ENCODE data around the gene ZNF76.
A peak's percentile ranks its signal among the peaks of the same experiment; 100 is the strongest.
"Not testable (repeated sequence)": the region's sequence is repeated elsewhere in the genome, so short reads cannot be mapped to it uniquely, and the experiment has no call there.

ZNF76 gene

DNA sequence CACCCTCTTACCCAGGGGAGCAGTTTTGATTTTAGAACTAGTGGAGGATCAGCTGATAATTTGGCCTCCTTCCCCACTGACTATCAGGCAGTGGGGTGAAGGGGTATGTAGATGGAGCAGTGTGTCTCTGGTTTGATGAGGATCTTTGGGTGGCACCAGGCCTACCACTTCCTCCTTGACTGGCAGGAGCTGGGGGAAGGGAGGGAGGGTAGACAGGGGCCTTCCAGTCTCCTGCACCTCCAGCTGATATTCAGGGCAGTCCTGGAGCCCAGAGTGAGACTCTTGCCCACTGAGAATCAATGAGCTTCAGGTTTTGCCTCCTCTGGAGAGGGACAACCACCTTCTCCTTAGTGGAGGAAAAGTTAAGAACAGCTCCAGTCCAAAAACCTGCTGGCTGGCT, 41.3 kb downstream of the ZNF76 start:
- no peak for DNase-seq (ENCODE audit: low read depth, low spot score)

DNA sequence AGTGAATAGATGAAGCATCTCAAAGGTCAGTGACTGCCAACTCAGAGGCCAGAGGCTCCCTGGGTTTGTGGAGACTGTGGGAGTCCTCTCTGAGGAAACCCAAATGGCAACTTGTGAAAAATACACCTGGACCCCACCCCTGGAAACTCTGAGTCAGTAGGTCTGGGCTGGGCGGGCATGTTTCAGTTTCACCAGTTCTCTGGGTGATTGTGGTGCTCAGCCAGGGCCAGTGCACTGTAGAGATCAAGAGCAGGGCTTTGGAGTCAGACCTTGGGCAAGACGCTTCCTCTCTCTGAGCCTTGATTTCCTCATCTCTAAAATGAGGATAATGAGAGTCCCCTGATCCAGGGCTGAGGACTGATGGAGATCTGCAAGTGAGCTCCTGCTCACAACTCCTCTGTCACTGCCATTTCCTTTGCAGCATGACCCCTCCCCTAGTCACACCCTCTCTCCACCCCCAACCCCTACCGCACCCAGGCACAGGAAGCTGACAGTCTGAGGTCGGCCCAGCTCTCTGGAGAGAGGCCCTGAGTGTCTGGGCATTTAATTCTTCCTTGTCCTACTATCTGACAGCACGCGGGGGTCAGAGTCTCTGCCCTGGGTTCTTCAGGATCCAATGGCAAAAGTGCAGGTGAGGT, 43.2 kb downstream of the ZNF76 start:
- DNase-seq (ENCODE audit: low read depth, low spot score): peak; percentile 12

DNA sequence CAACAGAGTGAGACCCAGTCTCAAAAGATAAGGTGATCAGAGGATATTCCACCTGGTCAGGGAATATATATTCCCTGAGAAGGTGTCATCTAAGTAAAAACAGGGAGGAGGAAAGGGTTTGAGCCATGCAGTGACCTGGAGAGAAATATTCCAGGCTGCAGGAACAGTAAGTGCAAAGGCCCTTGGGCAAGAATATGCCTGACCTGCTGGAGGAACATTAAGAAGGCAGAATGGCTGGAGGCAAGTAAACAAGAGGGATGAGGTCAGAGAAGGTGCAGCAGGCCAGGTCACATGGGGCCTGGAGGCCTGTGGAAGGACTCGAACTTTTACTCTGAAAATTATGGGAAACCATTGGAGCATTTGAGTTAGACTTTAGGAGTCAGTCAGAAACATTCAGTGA, 44.8 kb downstream of the ZNF76 start:
- DNase-seq (ENCODE audit: low read depth, low spot score): no peak

DNA sequence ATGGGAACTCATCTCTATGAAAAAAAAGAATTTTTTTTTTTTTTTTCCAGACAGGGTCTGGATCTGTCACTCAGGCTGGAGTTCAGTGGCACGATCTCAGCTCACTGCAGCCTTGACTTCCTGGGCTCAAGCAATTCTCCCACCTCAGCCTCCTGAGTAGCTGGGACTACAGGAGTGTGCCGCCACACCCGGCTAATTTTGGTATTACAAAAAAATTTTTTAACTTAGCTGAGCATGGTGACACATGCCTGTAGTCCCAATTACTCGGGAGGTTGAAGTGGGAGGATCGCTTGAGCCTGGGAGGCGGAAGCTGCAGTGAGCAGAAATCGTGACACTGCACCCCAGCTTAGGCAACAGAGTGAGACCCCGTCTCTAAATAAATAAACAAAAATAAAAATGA, 45.6 kb downstream of the ZNF76 start:
- no peak for DNase-seq (ENCODE audit: low read depth, low spot score)

DNA sequence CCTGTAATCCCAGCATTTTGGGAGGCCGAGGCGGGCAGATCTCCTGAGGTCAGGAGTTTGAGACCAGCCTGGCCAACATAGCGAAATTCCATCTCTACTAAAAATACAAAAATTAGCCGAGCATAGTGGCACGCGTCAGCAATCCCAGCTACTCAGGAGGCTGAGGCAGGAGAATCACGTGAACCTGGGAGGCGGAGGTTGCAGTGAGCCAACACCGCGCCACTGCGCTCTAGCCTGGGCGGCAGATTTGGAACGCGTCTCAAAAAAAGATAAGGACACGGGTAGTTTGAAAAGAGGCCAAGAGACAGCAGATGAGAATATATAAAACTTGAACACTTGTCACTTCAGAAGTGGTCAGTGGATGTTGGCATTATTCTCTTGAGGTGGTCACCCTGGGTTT, 47.6 kb downstream of the ZNF76 start:
- not testable (repeated sequence) for DNase-seq (ENCODE audit: low read depth, low spot score)

DNA sequence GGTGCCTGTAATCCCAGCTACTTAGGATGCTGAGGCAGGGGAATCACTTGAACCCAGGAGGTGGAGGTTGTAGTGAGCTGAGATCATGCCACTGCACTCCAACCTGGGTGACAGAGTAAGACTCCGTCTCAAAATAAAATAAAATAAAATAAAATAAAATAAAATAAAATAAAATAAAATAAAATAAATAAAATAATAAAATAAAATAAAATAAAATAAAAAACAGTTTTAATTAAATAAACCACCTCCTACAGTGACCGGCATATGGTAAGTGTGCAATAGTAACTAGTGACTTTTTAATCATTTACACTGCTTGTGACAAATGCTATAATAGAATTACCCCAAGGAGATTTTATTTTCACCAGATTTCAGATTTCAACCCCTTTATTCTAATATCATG, 49.0 kb downstream of the ZNF76 start:
- DNase-seq (ENCODE audit: low read depth, low spot score): not testable (repeated sequence)

DNA sequence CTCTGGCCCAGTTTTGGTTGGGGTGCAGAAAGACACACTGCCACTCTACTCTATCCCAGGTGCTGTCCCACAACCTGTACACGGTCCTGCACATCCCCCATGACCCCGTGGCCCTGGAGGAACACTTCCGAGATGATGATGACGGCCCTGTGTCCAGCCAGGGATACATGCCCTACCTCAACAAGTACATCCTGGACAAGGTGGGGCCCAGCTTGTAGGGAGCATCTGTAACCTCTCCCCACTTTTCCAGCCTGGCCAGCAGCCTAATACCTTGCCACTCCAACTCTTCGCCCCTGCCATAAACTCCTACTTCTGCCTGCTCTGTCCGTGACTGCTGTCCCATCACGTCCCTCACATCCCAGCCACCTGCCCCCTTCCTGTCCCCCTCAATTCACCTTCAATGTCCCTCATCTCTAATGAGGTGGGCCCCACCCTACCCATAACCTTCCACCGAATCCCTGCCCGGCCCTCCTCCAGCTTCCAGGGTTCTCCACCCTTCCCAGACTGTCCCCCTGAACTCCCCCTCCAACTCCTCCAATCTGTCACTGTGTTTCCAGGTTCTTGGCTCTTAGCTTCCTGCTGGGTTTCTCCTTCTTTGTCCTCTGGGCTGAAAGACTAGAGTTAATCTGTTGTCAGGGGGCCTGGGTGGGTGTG, 50.2 kb downstream of the ZNF76 start:
- no peak for DNase-seq (ENCODE audit: low read depth, low spot score)

DNA sequence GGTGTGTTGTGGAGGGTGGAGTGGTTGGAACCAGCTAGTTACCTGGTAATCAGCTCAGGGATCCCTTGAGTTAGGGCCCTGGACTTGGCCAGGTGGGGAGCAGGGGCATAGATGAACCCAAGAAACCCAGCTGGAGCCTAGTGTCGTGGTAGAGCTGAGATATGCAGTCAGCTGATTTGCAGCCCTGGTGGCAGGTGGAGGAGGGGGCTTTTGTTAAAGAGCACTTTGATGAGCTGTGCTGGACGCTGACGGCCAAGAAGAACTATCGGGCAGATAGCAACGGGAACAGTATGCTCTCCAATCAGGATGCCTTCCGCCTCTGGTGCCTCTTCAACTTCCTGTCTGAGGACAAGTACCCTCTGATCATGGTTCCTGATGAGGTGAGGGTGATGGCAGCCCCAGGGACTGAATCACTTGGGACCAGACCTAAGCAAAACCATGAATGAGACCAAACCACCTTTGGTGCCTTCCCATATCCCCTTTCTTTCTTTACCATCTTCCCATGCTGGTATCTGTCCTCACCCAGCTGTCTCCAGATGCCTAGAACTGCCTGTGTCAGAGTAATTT, 50.8 kb downstream of the ZNF76 start:
- DNase-seq (ENCODE audit: low read depth, low spot score): no peak

DNA sequence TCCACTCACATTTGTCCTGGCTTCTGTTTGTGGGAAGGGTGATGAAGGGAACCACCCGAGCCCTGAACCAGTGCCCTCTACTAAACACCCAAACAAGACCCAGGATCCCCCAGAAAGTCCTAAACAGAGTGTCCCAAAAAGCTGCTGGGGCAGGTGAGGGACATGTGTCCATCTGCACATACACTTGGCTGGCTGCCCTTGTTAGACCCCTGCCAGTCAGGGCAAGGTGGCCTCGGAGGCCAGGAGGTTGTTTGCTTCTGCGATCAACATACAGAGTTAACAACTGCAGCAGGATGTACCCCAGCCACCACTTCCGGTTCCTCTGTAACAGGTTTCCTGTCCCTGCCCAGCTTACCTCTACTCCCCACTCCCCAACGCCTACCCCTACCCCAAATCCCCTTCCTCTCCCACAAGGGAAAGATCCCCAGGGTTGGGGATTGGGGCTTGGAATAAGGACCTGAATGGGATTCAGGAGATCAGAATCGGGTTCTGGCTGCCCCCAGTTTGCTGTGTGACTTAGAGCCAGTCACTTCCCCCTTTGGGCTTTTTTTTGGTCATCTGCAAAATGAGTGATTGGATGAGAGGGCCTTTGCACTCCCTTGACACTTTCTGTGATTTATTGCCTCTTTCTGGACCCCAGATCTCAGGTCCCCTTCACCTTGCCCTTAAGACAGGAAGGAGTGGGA, 52.0 kb downstream of the ZNF76 start:
- no peak for DNase-seq (ENCODE audit: low read depth, low spot score)

DNA sequence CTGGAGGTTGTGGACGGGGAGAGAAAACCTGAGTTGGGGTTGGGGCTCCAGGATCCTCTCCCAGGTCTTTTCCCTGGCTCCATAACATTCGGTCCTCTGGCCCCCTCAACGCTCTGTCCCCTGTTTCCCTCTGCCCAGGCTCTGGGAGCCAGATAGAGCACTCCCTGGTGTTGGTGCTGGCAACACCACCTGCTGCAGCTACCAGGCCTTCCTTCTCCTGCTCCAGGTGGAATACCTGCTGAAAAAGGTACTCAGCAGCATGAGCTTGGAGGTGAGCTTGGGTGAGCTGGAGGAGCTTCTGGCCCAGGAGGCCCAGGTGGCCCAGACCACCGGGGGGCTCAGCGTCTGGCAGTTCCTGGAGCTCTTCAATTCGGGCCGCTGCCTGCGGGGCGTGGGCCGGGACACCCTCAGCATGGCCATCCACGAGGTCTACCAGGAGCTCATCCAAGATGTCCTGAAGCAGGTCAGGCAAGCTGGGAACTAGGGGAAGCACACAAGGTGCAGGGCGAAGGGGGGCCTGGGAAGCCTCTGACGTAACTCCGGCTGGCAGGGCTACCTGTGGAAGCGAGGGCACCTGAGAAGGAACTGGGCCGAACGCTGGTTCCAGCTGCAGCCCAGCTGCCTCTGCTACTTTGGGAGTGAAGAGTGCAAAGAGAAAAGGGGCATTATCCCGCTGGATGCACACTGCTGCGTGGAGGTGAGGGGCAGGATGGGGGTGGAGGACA, 52.7 kb downstream of the ZNF76 start:
- DNase-seq (ENCODE audit: low read depth, low spot score): no peak

DNA sequence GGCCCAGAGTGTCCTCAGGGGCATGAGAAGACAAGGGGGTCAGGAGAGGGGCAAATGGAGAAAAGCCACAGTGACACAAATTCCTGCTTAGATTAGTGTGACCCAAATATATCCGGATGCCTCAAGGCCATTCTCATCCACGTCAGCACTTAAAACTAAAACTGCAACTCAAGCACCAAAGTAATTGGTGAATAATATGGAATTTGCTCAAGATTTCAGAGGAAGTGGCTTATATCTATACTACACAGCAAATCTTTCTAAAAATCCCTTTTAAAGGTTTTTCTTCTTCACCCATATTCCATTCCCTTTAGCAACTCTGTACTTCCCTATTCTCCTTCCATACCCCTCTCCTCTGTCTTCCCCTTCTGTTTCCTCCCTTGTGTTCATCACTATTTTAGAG, 53.3 kb downstream of the ZNF76 start:
- DNase-seq (ENCODE audit: low read depth, low spot score): no peak

DNA sequence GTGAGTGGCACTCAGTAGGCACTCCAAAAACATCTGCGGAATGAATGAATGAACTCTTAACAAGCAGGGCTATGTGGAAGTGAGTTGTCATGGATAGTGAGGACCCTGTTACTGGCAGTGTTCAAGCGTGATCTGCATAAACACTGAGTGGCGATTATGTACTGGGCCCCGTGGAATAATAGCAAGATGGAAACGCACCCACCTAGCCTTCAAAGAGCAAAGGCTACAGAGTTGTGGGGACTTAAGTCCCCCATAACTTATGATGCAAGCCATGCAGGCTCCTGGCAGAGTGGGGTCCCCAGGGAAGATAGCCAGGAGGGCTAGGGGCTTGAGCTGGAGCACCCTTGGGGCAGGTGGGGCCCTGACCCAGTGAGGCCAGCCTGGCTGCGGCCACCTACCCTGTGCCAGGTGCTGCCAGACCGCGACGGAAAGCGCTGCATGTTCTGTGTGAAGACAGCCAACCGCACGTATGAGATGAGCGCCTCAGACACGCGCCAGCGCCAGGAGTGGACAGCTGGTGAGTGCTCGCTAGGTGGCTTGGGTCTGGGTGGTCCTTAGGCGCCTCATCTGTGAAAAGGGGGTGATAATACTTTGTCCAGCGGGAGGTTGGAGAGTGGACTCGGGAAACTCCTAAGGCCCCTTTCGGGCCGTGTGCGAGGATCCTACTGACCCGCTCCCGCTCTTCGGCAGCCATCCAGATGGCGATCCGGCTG, 58.1 kb downstream of the ZNF76 start:
- no peak for DNase-seq (ENCODE audit: low read depth, low spot score)

DNA sequence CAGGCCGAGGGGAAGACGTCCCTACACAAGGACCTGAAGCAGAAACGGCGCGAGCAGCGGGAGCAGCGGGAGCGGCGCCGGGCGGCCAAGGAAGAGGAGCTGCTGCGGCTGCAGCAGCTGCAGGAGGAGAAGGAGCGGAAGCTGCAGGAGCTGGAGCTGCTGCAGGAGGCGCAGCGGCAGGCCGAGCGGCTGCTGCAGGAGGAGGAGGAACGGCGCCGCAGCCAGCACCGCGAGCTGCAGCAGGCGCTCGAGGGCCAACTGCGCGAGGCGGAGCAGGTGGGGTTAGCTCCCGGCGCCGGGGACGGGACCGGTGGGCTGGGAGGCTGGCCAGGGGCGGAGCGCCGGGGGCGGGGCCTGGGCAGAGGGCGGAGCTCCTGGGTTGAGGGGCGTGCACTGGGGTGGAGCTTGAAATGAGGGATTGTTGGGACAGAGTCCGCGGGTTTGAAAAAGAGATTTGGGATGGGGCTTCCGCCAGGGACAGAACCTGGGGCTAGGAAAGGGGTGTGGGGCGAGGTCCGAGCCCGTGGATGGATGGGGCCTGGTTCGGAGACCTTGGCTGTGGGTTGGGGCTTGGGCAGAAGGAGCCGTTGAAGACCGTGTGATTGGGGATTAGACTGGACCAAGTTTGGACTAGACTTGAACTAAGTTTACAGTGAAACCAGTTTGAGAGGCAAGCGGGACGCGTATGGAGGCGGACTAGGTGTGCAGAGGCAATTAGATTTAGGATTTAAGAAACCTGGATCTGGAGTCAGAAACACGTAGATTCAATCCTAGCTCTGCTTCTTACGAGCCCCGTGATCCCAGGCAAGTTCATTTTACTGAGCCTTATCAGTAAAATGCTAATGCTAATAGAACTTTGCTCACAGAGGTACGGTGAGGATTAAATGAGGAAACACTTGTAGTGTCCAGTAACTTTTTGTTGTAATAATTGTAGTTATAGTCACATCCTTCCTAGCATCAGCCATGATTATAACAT, 58.9 kb downstream of the ZNF76 start:
- peak; percentile 91 for DNase-seq (ENCODE audit: low read depth, low spot score)

DNA sequence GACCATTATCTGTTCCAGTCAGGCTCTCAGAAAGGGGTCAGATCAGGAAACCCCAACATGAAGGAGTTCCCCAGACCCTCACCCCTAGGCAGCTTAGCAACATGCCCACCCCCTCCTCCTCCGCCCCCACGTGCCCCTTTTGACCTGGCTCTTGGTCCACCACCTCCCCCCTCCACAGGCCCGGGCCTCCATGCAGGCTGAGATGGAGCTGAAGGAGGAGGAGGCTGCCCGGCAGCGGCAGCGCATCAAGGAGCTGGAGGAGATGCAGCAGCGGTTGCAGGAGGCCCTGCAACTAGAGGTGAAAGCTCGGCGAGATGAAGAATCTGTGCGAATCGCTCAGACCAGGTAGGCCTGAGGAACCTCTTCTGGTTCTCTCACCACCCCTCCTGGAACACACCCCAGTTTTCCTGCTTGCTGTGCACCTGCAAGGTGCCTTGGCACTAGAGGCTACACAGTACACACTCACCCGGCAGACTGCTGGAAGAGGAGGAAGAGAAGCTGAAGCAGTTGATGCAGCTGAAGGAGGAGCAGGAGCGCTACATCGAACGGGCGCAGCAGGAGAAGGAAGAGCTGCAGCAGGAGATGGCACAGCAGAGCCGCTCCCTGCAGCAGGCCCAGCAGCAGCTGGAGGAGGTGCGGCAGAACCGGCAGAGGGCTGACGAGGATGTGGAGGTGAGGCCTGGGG, 60.0 kb downstream of the ZNF76 start:
- no peak for DNase-seq (ENCODE audit: low read depth, low spot score)

DNA sequence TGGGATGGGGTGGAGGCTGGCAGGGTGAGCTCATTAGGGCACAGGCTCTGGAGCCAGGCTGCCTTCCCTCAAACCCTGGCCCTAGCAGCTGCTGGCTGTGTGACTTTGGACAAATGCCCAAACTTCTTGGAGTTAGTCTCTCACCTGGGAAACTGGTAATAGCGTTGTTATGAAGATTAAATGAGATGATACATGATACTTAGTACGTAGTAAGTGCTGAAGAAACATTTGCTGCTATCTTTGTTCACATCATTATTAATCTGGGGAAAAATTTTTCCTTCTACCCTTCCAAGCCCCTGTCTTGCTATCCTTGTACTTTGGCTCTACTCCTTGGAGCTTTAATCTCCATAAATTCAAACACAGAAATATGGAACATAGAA, 60.5 kb downstream of the ZNF76 start:
- DNase-seq (ENCODE audit: low read depth, low spot score): no peak

DNA sequence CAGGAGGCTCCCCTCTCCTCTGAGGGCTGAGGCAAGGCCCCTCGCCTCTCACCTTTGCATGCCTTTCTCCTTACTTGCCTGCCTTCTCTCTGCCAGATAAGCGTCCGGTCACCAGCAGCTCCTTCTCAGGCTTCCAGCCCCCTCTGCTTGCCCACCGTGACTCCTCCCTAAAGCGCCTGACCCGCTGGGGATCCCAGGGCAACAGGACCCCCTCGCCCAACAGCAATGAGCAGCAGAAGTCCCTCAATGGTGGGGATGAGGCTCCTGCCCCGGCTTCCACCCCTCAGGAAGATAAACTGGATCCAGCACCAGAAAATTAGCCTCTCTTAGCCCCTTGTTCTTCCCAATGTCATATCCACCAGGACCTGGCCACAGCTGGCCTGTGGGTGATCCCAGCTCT, 61.6 kb downstream of the ZNF76 start:
- no peak for DNase-seq (ENCODE audit: low read depth, low spot score)

DNA sequence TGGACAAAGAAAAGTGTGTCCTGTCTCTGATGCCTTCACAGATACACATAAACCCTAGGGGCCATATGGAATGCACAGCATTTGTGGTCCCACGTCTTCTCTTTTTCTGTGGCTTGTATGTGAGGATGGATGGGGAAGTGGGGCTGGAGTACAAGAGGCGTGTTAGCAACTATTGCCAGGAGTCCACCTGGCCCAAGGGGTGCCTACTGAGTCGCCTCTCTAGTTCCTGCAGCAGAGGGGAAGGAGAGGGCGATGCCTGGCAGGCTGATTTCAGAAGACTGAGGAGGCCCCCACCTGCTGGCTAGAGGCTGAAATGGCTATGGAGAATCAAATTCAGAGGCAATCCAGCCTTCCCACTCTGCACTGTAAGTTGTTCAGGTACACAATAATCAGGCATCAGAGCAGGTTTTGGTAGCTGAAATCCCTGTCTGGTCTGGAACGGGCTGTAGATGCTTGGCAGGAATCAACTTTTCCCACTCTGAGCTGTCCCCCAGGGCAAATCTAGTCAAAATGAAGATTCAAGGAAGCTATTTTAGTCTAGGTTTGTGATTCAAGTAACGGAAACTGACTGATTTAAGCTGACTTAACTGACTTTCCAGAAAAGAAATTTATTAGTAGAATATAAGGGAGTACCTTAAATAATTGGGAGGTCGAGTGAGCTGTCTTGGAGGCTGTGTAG, 68.0 kb downstream of the ZNF76 start:
- peak; percentile 68 for DNase-seq (ENCODE audit: low read depth, low spot score)

DNA sequence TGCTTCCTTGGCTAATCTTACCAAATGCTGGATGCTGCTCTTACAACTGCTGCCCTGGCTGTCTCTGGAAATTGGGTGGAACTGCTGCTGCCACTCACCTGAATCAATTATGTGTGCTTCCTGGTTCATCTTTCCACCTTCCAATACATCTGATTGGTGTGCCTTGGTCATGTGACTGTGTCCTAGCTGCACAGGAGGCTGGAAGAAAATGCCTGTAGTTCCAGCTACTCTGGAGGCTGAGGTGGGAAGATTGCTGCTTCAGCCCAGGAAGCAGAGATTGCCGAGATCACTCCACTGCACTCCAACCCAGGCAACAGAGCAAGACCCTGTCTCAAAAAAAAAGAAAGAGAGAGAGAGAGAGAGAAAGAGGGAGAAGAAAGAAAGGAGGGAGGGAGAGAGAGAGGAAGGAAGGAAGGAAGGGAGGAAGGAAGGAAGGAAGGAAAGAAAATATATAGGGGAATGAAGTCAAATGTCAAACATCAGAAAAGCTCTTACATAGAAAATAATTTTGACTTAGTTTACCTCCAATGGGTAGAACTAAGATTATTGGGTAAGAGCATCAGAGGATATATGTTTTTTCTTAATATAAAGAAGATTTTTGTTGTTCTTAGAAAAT, 68.7 kb downstream of the ZNF76 start:
- DNase-seq (ENCODE audit: low read depth, low spot score): no peak

DNA sequence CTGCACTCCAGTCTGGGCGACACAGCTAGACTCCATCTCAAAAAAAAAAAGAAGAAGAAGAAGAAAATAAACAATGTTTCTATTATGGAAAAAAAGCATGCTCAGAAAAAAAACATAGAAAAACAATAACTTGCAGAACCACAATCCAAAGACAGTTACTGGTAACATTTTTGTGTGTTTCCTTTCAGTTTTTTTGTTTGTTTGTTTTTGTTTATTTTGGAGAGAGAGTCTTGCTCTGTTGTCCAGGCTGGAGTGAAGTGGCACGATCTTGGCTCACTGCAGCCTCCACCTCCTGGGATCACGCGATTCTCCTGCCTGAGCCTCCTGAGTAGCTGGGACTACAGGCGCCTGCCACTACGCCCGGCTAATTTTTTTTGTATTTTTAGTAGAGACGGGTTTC, 69.4 kb downstream of the ZNF76 start:
- DNase-seq (ENCODE audit: low read depth, low spot score): not testable (repeated sequence)
